Measurements from ENCODE around the gene ATXN7L2.

The ATXN7L2 gene

DNA sequence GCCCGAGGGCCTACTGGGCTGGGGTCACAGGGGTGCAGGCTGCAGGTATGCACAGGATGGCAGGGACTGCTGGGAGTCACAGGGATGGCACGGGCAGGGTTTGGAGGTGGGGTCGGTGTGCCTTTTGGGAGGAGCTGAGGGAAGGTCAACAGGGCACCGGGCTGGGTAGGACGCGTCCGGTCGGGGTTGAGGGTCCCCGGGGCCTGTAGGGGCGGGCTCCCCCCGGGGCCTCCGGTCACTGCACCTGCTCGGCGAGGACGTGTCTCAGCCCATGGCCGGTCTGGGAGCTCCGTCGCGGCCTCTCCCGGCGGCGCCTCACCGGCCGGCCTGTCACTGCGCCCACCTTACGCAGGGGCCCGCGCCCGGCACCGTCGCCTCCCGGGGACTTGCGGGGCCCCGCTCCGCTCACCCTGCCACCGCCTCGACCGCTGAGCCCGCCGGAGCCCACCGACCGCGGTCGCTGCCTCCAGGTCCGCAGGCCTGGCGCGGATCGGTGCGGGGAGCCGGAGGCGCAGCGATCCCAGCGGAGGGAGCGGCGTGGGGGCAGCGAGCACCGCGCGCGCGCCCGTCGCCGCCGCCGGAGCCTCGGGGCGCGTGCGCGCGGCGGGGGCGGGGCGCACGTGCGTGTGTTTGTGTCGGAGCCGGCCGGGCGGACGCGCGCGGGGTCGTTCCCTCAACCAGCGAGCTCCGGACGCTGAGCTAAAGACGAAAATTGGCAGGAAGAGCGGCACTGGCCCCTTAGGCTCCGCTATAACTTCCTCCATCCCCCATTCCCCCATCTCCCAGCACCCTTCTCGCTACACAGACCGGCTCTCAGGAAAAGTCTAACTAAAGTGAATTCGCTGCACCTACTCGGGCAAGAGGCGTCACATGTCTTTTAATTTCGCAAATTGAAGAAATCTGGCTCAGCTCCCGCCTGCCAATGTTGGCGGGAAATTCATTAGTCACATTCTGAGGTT lies 25.8 kb downstream of the ATXN7L2 start, which contains the start of gene AMIGO1:
TSS of gene AMIGO1 (minus strand) at position 552 of the 959 bp plus-strand sequence. CDS start 815 bp downstream, outside the sequence.
- Histone ChIP-seq H3K36me3 (ENCODE audit: insufficient read depth, low read length) (no peaks in the 10 kb centered on the region), H3K27me3 (ENCODE audit: insufficient read depth, low read length) (peaks cover 48% of the 10 kb centered on the region), H3K9me3 (ENCODE audit: insufficient read depth, low read depth, low read length) (no peaks in the 10 kb centered on the region), H3K9ac (ENCODE audit: low read depth, low read length) (peak within 1 kb of the TSS; percentile 63), H3K27ac (ENCODE audit: low read depth, low read length) (no peak within 1 kb of the TSS), H3K4me3 (ENCODE audit: low read length) (peak within 1 kb of the TSS; percentile 75), H3K4me1 (ENCODE audit: insufficient read depth, low read length) (no peaks in the 10 kb centered on the region)
- under 1% methylated on average over 100 of the region's 100 CpGs for WGBS

DNA sequence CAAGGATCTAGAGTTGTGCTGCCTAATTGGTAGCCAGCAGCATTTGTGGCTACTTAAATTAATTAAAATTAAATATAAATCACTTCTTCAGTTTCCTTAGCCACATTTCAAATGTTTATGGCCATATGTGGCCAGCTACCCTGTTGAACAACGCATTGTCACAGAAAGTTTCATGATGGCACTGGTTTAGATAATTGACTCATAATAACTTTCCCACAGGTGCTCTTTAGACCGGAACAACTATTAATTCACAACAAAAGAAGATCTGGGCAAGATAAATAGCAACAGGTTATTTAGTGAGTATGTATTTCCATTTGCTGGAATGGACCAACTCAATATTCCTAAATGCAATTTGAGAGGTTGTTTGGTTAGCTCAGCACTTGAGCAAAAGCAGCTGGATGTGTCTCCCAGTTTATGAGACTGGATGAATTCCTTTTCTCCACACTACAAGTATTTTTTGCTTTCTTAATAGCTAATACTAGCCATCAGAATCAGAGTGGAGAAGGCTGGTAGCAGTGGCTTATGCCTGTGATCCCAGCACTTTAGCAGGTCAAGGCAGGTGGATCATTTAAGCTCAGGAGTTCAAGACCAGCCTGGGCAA lies 29.5 kb downstream of the ATXN7L2 start:
- H3K4me3 ChIP-seq (ENCODE audit: low read length) = no peak overlapping the region
- no peaks in the 10 kb centered on the region for H3K4me1 ChIP-seq (ENCODE audit: insufficient read depth, low read length)
- peaks cover 37% of the 10 kb centered on the region for H3K27me3 ChIP-seq (ENCODE audit: insufficient read depth, low read length)
- no peak overlapping the region for H3K9ac ChIP-seq (ENCODE audit: low read depth, low read length)
- no peaks in the 10 kb centered on the region for H3K36me3 ChIP-seq (ENCODE audit: insufficient read depth, low read length)
- H3K9me3 ChIP-seq (ENCODE audit: insufficient read depth, low read depth, low read length) = no peaks in the 10 kb centered on the region
- H3K27ac ChIP-seq (ENCODE audit: low read depth, low read length) = no peak overlapping the region
- WGBS = 96% methylated on average over 1 of the region's 2 CpGs

DNA sequence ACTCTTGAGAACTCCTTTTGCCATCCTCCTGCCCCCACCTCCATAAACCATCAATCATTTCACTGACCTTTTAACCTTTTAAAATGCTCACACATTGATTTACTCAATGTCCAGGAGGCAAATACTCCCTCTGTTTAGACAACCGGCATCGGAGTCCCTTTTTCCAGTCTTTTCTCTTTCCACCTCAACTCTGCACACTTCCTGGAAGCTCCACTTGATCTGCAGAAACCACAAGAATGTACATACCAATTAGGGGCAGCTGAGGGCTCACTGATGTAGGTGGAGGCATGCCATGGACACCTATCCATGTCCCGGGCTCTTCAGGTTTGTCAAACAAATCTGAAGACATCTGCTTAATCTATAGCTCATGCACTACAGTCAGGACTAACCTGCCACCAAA lies 31.1 kb downstream of the ATXN7L2 start:
- Histone ChIP-seq H3K36me3 (ENCODE audit: insufficient read depth, low read length) (no peaks in the 10 kb centered on the region), H3K9ac (ENCODE audit: low read depth, low read length) (no peak overlapping the region), H3K4me3 (ENCODE audit: low read length) (no peak overlapping the region), H3K27ac (ENCODE audit: low read depth, low read length) (no peak overlapping the region), H3K9me3 (ENCODE audit: insufficient read depth, low read depth, low read length) (no peaks in the 10 kb centered on the region), H3K27me3 (ENCODE audit: insufficient read depth, low read length) (peaks cover 23% of the 10 kb centered on the region), H3K4me1 (ENCODE audit: insufficient read depth, low read length) (no peaks in the 10 kb centered on the region)
- 87% methylated on average over 3 of the region's 3 CpGs for WGBS

DNA sequence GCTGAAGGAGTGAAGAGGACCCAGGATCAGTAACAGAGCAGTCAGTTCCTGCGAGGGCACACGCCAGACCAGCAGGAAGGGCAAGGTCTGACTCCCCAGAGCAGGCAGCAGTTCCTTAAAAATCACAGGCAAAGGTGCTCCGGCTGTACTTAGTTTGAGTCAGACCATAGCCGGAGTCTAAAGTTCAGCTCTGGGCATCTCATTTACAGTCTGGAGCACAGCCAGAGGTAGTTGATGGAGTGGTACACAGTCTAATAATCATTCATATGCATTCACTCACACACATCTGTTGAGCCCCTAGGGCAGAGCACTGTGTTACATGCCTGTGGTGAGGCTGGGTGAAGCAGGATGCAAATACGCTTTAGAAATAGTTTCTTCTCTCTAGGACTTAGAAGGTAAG lies 33.2 kb downstream of the ATXN7L2 start:
- Histone ChIP-seq H3K36me3 (ENCODE audit: insufficient read depth, low read length) (no peaks in the 10 kb centered on the region), H3K27me3 (ENCODE audit: insufficient read depth, low read length) (peaks cover 2% of the 10 kb centered on the region; the same call in 1 of the 2 replicates), H3K9me3 (ENCODE audit: insufficient read depth, low read depth, low read length) (no peaks in the 10 kb centered on the region), H3K4me1 (ENCODE audit: insufficient read depth, low read length) (no peaks in the 10 kb centered on the region), H3K4me3 (ENCODE audit: low read length) (no peak overlapping the region), H3K9ac (ENCODE audit: low read depth, low read length) (no peak overlapping the region), H3K27ac (ENCODE audit: low read depth, low read length) (no peak overlapping the region)
- 91% methylated on average over 5 of the region's 5 CpGs for WGBS

DNA sequence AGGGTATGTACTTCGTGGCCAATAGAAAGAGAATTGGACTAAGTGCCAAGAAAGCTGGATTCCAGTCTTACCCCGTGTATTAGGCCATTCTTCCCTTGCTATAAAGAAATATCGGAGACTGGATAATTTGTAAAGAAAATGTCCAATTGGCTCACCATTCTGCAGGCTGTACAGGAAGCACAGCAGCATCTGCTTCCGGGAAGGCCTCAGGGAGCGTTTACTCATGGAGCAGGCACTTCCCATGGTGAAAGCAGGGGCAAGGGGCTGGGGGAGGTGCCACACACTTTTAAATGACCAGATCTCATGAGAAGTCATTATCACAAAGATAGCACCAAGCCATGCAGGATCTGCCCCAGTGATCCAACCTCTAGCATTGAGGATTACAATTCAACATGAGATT lies 33.6 kb downstream of the ATXN7L2 start:
- 90% methylated on average over 5 of the region's 5 CpGs for WGBS
- Histone ChIP-seq H3K27me3 (ENCODE audit: insufficient read depth, low read length) (no peaks in the 10 kb centered on the region; the same call in 1 of the 2 replicates), H3K4me3 (ENCODE audit: low read length) (no peak overlapping the region), H3K4me1 (ENCODE audit: insufficient read depth, low read length) (no peaks in the 10 kb centered on the region), H3K9ac (ENCODE audit: low read depth, low read length) (no peak overlapping the region), H3K9me3 (ENCODE audit: insufficient read depth, low read depth, low read length) (no peaks in the 10 kb centered on the region), H3K36me3 (ENCODE audit: insufficient read depth, low read length) (no peaks in the 10 kb centered on the region), H3K27ac (ENCODE audit: low read depth, low read length) (no peak overlapping the region)

DNA sequence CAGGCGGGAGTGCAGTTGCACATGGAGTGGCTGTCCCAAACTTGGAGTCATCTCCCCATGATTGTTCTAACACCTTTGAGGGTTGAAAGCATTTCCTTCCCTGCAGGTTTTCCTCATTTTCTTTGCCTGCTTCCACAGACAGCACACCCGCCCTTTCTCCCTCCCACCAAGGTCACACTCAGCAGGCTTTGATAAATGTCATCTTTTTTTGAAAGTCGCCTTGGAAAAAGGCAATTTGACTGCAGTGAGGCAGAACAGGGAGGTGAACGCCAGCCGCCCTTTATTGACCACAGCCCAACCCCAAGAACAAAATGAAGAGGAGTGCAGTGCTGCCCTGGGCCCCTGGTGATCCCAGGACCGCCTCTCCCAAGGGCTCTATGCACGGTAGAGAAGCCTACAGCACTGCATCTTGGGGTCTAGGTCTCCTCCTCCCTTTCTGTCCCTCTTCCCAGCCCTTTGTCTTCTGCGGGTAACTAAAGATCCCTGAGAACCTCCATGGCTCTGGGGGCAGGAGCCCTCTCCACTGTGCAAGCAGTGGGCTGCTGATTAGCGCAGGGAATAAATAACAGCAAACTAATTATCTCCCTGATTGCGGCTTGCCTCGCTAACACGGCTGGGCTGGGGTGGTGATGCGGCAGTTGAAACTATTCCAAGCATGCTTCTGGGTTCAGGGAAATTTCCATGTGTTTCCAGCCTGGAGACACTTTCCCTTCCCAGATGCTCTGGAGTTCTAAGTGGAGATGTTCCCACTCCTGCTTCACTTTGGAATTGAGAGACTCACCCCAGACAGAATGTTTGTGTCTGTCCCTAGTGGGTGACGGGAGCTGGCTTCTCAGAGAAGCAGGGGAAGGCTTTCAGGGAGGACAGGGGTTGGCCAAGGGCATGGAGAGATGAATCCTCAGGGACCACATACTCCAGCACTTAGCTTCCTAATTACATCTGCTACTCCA lies 37.6 kb downstream of the ATXN7L2 start:
- no peaks in the 10 kb centered on the region for H3K9me3 ChIP-seq (ENCODE audit: insufficient read depth, low read depth, low read length)
- H3K36me3 ChIP-seq (ENCODE audit: insufficient read depth, low read length) = no peaks in the 10 kb centered on the region
- 82% methylated on average over 14 of the region's 14 CpGs for WGBS
- H3K4me3 ChIP-seq (ENCODE audit: low read length) = no peak overlapping the region
- no peak overlapping the region for H3K27ac ChIP-seq (ENCODE audit: low read depth, low read length)
- no peak overlapping the region for H3K9ac ChIP-seq (ENCODE audit: low read depth, low read length)
- H3K27me3 ChIP-seq (ENCODE audit: insufficient read depth, low read length) = no peaks in the 10 kb centered on the region; the same call in 1 of the 2 replicates
- H3K4me1 ChIP-seq (ENCODE audit: insufficient read depth, low read length) = no peaks in the 10 kb centered on the region

DNA sequence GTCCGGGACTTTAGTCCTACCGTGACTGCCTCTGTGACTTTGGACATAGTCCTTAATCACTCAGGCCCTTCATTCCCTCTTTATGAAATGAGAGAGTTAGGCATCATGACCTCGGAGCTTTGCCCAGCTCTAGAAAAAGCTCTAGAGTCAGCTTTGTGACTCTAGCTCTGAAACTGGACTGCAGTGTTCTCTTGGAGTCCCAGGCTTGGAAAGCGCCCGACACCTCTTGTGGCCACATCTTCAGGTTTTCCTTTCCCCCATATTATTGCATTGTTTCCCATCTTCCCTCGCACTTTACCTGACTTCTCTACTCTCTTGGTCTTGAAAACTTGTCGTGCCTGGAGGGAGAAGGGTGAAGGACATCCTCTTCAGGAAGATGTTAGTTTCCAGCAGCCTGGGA lies 38.3 kb downstream of the ATXN7L2 start:
- Histone ChIP-seq H3K4me1 (ENCODE audit: insufficient read depth, low read length) (no peaks in the 10 kb centered on the region), H3K36me3 (ENCODE audit: insufficient read depth, low read length) (no peaks in the 10 kb centered on the region), H3K27me3 (ENCODE audit: insufficient read depth, low read length) (no peaks in the 10 kb centered on the region; the same call in 1 of the 2 replicates), H3K9me3 (ENCODE audit: insufficient read depth, low read depth, low read length) (no peaks in the 10 kb centered on the region), H3K4me3 (ENCODE audit: low read length) (no peak overlapping the region), H3K27ac (ENCODE audit: low read depth, low read length) (no peak overlapping the region), H3K9ac (ENCODE audit: low read depth, low read length) (no peak overlapping the region)
- WGBS = 94% methylated on average over 7 of the region's 7 CpGs

DNA sequence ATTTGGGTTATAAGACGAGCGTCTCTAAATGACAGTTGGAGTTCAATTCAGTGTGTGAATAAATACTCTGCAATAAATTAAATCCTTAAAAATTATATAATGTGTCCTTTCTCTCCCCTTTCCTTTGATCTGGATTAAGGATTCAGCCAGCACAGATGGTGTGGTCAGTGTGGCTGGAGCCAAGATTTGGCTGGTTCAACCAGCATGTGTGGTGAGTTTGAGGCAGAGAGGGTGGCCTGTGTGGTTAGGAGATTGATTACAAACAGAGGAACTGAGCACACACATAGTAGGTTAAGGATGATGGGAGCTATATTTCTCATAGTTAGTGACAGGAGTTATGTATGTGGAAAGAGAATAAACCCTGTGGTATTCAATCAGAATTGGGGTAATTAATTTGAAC lies 40.0 kb downstream of the ATXN7L2 start:
- Histone ChIP-seq H3K27me3 (ENCODE audit: insufficient read depth, low read length) (no peaks in the 10 kb centered on the region; the same call in 1 of the 2 replicates), H3K27ac (ENCODE audit: low read depth, low read length) (no peak overlapping the region), H3K9ac (ENCODE audit: low read depth, low read length) (no peak overlapping the region), H3K36me3 (ENCODE audit: insufficient read depth, low read length) (no peaks in the 10 kb centered on the region), H3K4me1 (ENCODE audit: insufficient read depth, low read length) (no peaks in the 10 kb centered on the region), H3K4me3 (ENCODE audit: low read length) (no peak overlapping the region), H3K9me3 (ENCODE audit: insufficient read depth, low read depth, low read length) (no peaks in the 10 kb centered on the region)
- no CpG with 5 or more reads among the region's 2 CpGs for WGBS

DNA sequence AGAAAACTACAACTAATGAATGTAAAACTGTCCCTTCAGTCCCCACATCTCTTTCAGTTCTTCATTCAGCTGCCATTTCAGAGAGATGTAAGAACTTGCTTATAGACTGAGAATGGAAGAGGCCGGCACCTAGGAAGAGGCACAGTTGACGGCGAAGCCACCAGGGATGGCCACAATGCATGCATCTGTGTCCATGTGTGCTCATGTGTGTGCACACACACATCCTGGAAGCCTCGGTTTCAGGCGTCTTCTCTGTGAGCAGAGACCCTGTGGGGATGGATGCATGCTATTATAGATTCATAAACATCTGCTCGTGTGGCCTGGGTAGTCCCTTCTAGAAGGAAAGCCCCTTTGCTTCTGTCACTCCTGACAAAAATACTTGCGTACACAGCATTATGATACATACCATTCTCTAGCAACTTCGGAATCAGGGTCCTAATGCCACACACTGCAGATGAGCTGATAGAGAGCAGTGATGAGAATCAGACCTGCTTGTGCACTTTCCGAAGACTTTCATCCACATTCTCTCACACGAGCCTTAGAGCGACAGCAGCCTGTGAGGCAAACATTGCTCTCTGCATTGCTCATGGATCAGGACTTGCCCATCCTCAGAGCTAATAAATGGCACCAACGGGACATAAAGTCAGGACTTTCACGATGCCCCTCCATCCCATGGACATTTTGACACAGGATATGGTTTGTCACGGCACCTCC lies 43.5 kb downstream of the ATXN7L2 start:
- Histone ChIP-seq H3K27me3 (ENCODE audit: insufficient read depth, low read length) (no peaks in the 10 kb centered on the region), H3K36me3 (ENCODE audit: insufficient read depth, low read length) (no peaks in the 10 kb centered on the region), H3K27ac (ENCODE audit: low read depth, low read length) (no peak overlapping the region), H3K4me3 (ENCODE audit: low read length) (no peak overlapping the region), H3K9me3 (ENCODE audit: insufficient read depth, low read depth, low read length) (no peaks in the 10 kb centered on the region), H3K9ac (ENCODE audit: low read depth, low read length) (no peak overlapping the region), H3K4me1 (ENCODE audit: insufficient read depth, low read length) (peaks cover 5% of the 10 kb centered on the region; the same call in 1 of the 2 replicates)
- WGBS = 92% methylated on average over 14 of the region's 14 CpGs
